GM12878 (cell line): ENCODE results near the gene KCNJ10. TPM values are rescaled to one million over a fixed set of nuclear protein-coding genes. Genes with fewer than 3 reads are reported as not detected.

Experiments
- ATAC-seq: fragments of 200-7000 bp; cut with Tn5 transposase; 3 replicates; pipeline ENCODE4 v1.9.1; 2020; ENCODE audit warnings: mild to moderate bottlenecking, moderate library complexity
- BruUV-seq: library from RNA; stranded (reverse); fragments of 400-500 nt; replicated peaks from 2 replicates; lab custom pipeline; 2021; lab: Mats Ljungman, UMichigan
- CTCF ChIA-PET: fragments of 300-600 bp; sonication (Branson Sonifier 250); formaldehyde crosslinking; extraction: SDS; loops from one replicate; lab custom pipeline; 2021; ENCODE audit warnings: inconsistent platforms; lab: Yijun Ruan, JAX
- POLR2A ChIA-PET: fragments of 350-600 bp; formaldehyde crosslinking; extraction: SDS; loops from one replicate; lab custom pipeline; 2021; ENCODE audit warnings: inconsistent platforms; lab: Charles Lee
- RAD21 ChIA-PET: fragments of 300-600 bp; sonication (Branson Sonifier 250); formaldehyde crosslinking; loops from one replicate; lab custom pipeline; 2023; ENCODE audit warnings: antibody characterized with exemption; ENCODE audit not compliant: unreplicated experiment; lab: Charles Lee
- SMC1A ChIA-PET: fragments of 300-600 bp; sonication (Branson Sonifier 250); formaldehyde crosslinking; loops from one replicate; lab custom pipeline; 2023; ENCODE audit not compliant: unreplicated experiment, uncharacterized antibody; lab: Charles Lee
- DNase-seq: peaks from one replicate; pipeline ENCODE4 v3.0.0-alpha.2; 2011; ENCODE audit warnings: low read depth, low spot score
- FAIRE-seq: peaks from 3 replicates; lab custom pipeline; 2011; peaks lifted over from hg19 to GRCh38; lab: Jason Lieb, UNC
- H2AFZ ChIP-seq: 2 replicates; pipeline ENCODE4 v1.6.0; 2011; ENCODE audit warnings: low read depth, low read length, control low read depth; ENCODE audit not compliant: control insufficient read depth
- H3K27ac ChIP-seq: 2 replicates; pipeline ENCODE4 v1.5.1; 2011; ENCODE audit warnings: control low read depth; ENCODE audit not compliant: control insufficient read depth, insufficient read depth
- H3K27me3 ChIP-seq, 2 experiments: replicated peaks in 1 of 2; 2 replicates each; pipeline versions ENCODE4 v1.6.0 to v1.6.1; 2011; ENCODE audit warnings: low read length in 1 of 2; ENCODE audit not compliant: control insufficient read depth in 2 of 2, insufficient read depth in 2 of 2
- H3K36me3 ChIP-seq, 2 experiments: 2 replicates each; pipeline ENCODE4 v1.5.1; 2011; ENCODE audit warnings: low read length in 1 of 2; ENCODE audit not compliant: control insufficient read depth in 2 of 2, insufficient read depth in 2 of 2
- H3K4me1 ChIP-seq: 2 replicates; pipeline ENCODE4 v1.6.1; 2011; ENCODE audit warnings: mild to moderate bottlenecking, low read length, moderate library complexity, mixed read lengths; ENCODE audit not compliant: control insufficient read depth, insufficient read depth
- H3K4me2 ChIP-seq: 2 replicates; pipeline ENCODE4 v1.6.0; 2011; ENCODE audit warnings: control low read depth; ENCODE audit not compliant: control insufficient read depth, insufficient read depth
- H3K4me3 ChIP-seq: fragments of 200-600 bp; sonication (generic); 2 replicates; pipeline ENCODE4 v1.5.1; 2016
- H3K79me2 ChIP-seq: 2 replicates; pipeline ENCODE4 v1.6.0; 2011; ENCODE audit warnings: low read length; ENCODE audit not compliant: control insufficient read depth, insufficient read depth
- H3K9ac ChIP-seq: 2 replicates; pipeline ENCODE4 v1.8.0; 2011; ENCODE audit warnings: low read length, control low read depth, mixed read lengths; ENCODE audit not compliant: control insufficient read depth, insufficient read depth
- H3K9me3 ChIP-seq: replicated peaks from 3 replicates; pipeline ENCODE4 v1.5.1; 2011; ENCODE audit warnings: mild to moderate bottlenecking, low read length; ENCODE audit not compliant: control insufficient read depth, insufficient read depth
- H4K20me1 ChIP-seq: 2 replicates; pipeline ENCODE4 v1.6.0; 2011; ENCODE audit not compliant: control insufficient read depth, insufficient read depth
- CEBPB ChIP-seq, 2 experiments: fragments of 150-350 bp in 1 of 2; IDR thresholded peaks; 2 replicates each; pipeline ENCODE4 v1.6.1; 2012 to 2014; ENCODE audit warnings: low read depth in 2 of 2, low read length in 2 of 2, borderline replicate concordance in 1 of 2, inconsistent platforms in 1 of 2
- CHD4 ChIP-seq: fragments of 200-600 bp; sonication (generic); IDR thresholded peaks from 2 replicates; pipeline ENCODE4 v1.6.1; 2016; ENCODE audit warnings: mild to moderate bottlenecking
- NRF1 ChIP-seq: conservative IDR thresholded peaks from 2 replicates; pipeline ENCODE4 v1.6.1; 2011; ENCODE audit warnings: mild to moderate bottlenecking, low read depth, low read length, improper control_type of control experiment
- RFX5 ChIP-seq: IDR thresholded peaks from 2 replicates; pipeline ENCODE4 v1.6.1; 2011; ENCODE audit warnings: low read depth, low read length, improper control_type of control experiment
- SIN3A ChIP-seq: IDR thresholded peaks from 2 replicates; pipeline ENCODE4 v1.6.1; 2012; ENCODE audit warnings: low read depth, low read length, improper control_type of control experiment
- SIX5 ChIP-seq: IDR thresholded peaks from 2 replicates; pipeline ENCODE4 v1.6.1; 2011; ENCODE audit warnings: mild to moderate bottlenecking, low read depth, low read length, moderate library complexity; ENCODE audit not compliant: severe bottlenecking
- TCF7 ChIP-seq: IDR thresholded peaks from 2 replicates; pipeline ENCODE4 v1.6.1; 2014; ENCODE audit warnings: antibody characterized with exemption, borderline replicate concordance
- WRNIP1 ChIP-seq: IDR thresholded peaks from 2 replicates; pipeline ENCODE4 v1.6.1; 2011; ENCODE audit warnings: low read depth, low read length, improper control_type of control experiment, borderline replicate concordance
- YBX1 ChIP-seq: fragments of 450-650 bp; IDR thresholded peaks from 2 replicates; pipeline ENCODE4 v1.6.1; 2016; ENCODE audit warnings: antibody characterized with exemption
- ZSCAN29 ChIP-seq: fragments of 450-650 bp; IDR thresholded peaks from 2 replicates; pipeline ENCODE4 v1.6.1; 2017; ENCODE audit warnings: mild to moderate bottlenecking, moderate library complexity
- WGBS: methylation state at CpG from one replicate; pipeline ENCODE4 v1.1.6; 2016; ENCODE audit warnings: low lambda C conversion rate; ENCODE audit not compliant: insufficient replicate concordance, insufficient coverage; ENCODE audit errors: missing lambda C conversion rate; 5-methylcytosine and 5-hydroxymethylcytosine counted together
- in situ Hi-C: fragments of 300-500 bp; cut with MboI; formaldehyde crosslinking; loops from 9 replicates; pipeline ENCODE4 v1.14.3; 2018; ENCODE audit warnings: mixed read lengths
- intact Hi-C: fragments of 100-400 bp; cut with micrococcal nuclease; formaldehyde crosslinking; loops from one replicate; pipeline ENCODE4 v1.14.2; 2022; ENCODE audit not compliant: unreplicated experiment
- polyA plus RNA-seq, 11 experiments: library from polyadenylated mRNA; depleted of rRNA in 4 of 11; unstranded in 6 of 11; stranded (reverse) in 5 of 11; fragments of >200 nt; fragmentation: Nextera tagmentation in 4 of 11; fragmentation: Illumina TruSeq in 1 of 11; extraction: Ambion mirVana in 4 of 11; extraction: Trizol in 1 of 11; gene quantifications; 1 replicate in 1 of 11; 2 replicates in 10 of 11; pipeline versions ENCODE4 v1.2.1 to v1.2.3, GENCODE V29; 2011 to 2016; ENCODE audit warnings: inconsistent platforms in 2 of 11, missing spikeins in 2 of 11, low read depth in 1 of 11
- total RNA-seq, 4 experiments: library from RNA; depleted of rRNA in 3 of 4; stranded (reverse); fragments of >200 nt in 3 of 4; fragmentation: Illumina TruSeq in 1 of 4; extraction: Trizol in 1 of 4; gene quantifications; 2 replicates each; pipeline versions ENCODE4 v1.2.1 to v1.2.3, GENCODE V29; 2013 to 2021
- TF ChIP-seq, protein P1 (sequence below): fragments of 450-650 bp; conservative IDR thresholded peaks from 2 replicates; pipeline ENCODE4 v1.6.1; 2017; ENCODE audit warnings: mild to moderate bottlenecking, moderate library complexity

KCNJ10 gene
- total and polyA plus RNA-seq, 10 of the 15 experiments (the other 5 are each of a cell fraction or from before 2014, with no cell fraction given) = 0.01 to 0.29 (median 0.09) TPM; not detected in 2

- no TSS peak for BruUV-seq
- 43% methylated on average over 3 of the region's 3 CpGs for WGBS
- Histone ChIP-seq H3K4me3 (no peak overlapping the region), H3K79me2 (no peaks in the 10 kb centered on the region), H4K20me1 (no peaks in the 10 kb centered on the region), H3K27me3 (no peaks in the 10 kb centered on the region; a peak in 1 of 4 replicates), H2AFZ (no peak overlapping the region), H3K4me1 (peaks cover 8% of the 10 kb centered on the region), H3K27ac (no peak overlapping the region), H3K4me2 (no peak overlapping the region), H3K36me3 (no peaks in the 10 kb centered on the region), H3K9me3 (no peaks in the 10 kb centered on the region), H3K9ac (no peak overlapping the region)
- ChIA-PET RAD21 (interaction anchor here (1.1 to 1.7 kb wide), 2 partner anchors 30 to 83 kb away, joined by 3 to 6 read pairs; no protein-coding TSS in a partner anchor), SMC1A (interaction anchor here (2.0 to 8.9 kb wide), 2 partner anchors 14 to 30 kb away, joined by 7 to 89 read pairs; no protein-coding TSS in a partner anchor), CTCF (interaction anchor here (0.8 to 49.8 kb wide), 5 partner anchors 8 to 176 kb away, joined by 3 to 1035 read pairs (median 24); partner anchors contain the start of genes IGSF8, KCNJ10, KCNJ9 and PIGM), POLR2A (no interaction called here)
- TF ChIP-seq, protein P1, sequence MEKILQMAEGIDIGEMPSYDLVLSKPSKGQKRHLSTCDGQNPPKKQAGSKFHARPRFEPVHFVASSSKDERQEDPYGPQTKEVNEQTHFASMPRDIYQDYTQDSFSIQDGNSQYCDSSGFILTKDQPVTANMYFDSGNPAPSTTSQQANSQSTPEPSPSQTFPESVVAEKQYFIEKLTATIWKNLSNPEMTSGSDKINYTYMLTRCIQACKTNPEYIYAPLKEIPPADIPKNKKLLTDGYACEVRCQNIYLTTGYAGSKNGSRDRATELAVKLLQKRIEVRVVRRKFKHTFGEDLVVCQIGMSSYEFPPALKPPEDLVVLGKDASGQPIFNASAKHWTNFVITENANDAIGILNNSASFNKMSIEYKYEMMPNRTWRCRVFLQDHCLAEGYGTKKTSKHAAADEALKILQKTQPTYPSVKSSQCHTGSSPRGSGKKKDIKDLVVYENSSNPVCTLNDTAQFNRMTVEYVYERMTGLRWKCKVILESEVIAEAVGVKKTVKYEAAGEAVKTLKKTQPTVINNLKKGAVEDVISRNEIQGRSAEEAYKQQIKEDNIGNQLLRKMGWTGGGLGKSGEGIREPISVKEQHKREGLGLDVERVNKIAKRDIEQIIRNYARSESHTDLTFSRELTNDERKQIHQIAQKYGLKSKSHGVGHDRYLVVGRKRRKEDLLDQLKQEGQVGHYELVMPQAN = no peak
- TF ChIP-seq NRF1 (no peak), SIX5 (no peak), CEBPB (IDR thresholded peaks at IDR 0.05; ENCODE audit: borderline replicate concordance in 1 of 2, low read depth in 2 of 2, low read length in 2 of 2) (no peak), WRNIP1 (no peak), RFX5 (no peak), YBX1 (no peak), SIN3A (no peak), ZSCAN29 (no peak), TCF7 (no peak), CHD4 (no peak)
- no peak for FAIRE-seq
- no peak for ATAC-seq
- no peak for DNase-seq
- in situ Hi-C loops (no loop called here), intact Hi-C loops (no loop called here)
These were observed 6.3 kb upstream of the KCNJ10 start for GRCh38 chr1:160076295-160076694.
